OCI-LY1 (cell line): ENCODE data around the gene APCDD1.

ENCODE experiments used
- H2AFZ ChIP-seq: fragments of 200-600 bp; sonication (generic), shearing (Covaris generic); 2 replicates; pipeline ENCODE4 v1.6.0; 2014; ENCODE audit warnings: antibody characterized with exemption, mild to moderate bottlenecking, low read length
- H3F3A ChIP-seq: fragments of 200-600 bp; sonication (generic), shearing (Covaris generic); 2 replicates; pipeline ENCODE4 v1.6.0; 2014; ENCODE audit warnings: mild to moderate bottlenecking, antibody characterized with exemption, low read length, moderate library complexity; ENCODE audit not compliant: insufficient read depth
- H3K27ac ChIP-seq: fragments of 200-600 bp; sonication (generic); 2 replicates; pipeline ENCODE4 v1.5.1; 2014; ENCODE audit warnings: low read length, mixed run types, mild to moderate bottlenecking, low read depth; ENCODE audit not compliant: poor library complexity, severe bottlenecking
- H3K27me3 ChIP-seq: fragments of 200-600 bp; sonication (generic); 2 replicates; pipeline ENCODE4 v1.6.0; 2014; ENCODE audit warnings: antibody characterized with exemption, mild to moderate bottlenecking, low read length, moderate library complexity; ENCODE audit not compliant: insufficient read depth
- H3K36me3 ChIP-seq: fragments of 200-600 bp; sonication (generic); 2 replicates; pipeline ENCODE4 v1.6.1; 2014; ENCODE audit warnings: mild to moderate bottlenecking, antibody characterized with exemption, low read length, moderate library complexity, mixed read lengths; ENCODE audit not compliant: insufficient read depth
- H3K4me1 ChIP-seq: fragments of 200-600 bp; sonication (generic); 2 replicates; pipeline ENCODE4 v1.5.1; 2014; ENCODE audit warnings: mild to moderate bottlenecking, low read length, moderate library complexity; ENCODE audit not compliant: insufficient read depth, severe bottlenecking
- H3K4me2 ChIP-seq: fragments of 200-600 bp; sonication (generic), shearing (Covaris generic); 2 replicates; pipeline ENCODE4 v1.6.1; 2014; ENCODE audit warnings: low read length
- H3K4me3 ChIP-seq: fragments of 200-600 bp; sonication (generic); 2 replicates; pipeline ENCODE4 v1.5.1; 2014; ENCODE audit warnings: low read length, low read depth, mild to moderate bottlenecking, mixed read lengths; ENCODE audit not compliant: poor library complexity, severe bottlenecking
- H3K79me2 ChIP-seq: fragments of 200-600 bp; shearing (Covaris generic); 2 replicates; pipeline ENCODE4 v1.6.1; 2016; ENCODE audit warnings: mixed run types, low read length, mixed read lengths; ENCODE audit not compliant: insufficient read depth
- H3K9ac ChIP-seq: fragments of 200-600 bp; sonication (generic), shearing (Covaris generic); 2 replicates; pipeline ENCODE4 v1.6.1; 2014; ENCODE audit warnings: mild to moderate bottlenecking, low read length, mixed read lengths
- H3K9me2 ChIP-seq: fragments of 200-600 bp; sonication (generic), shearing (Covaris generic); 2 replicates; pipeline ENCODE4 v1.6.1; 2014; ENCODE audit warnings: low read depth, mild to moderate bottlenecking, low read length, mixed read lengths
- H3K9me3 ChIP-seq: fragments of 200-600 bp; shearing (Covaris generic); 2 replicates; pipeline ENCODE4 v1.6.1; 2014; ENCODE audit warnings: low read length, mixed read lengths
- H4K20me1 ChIP-seq: fragments of 200-600 bp; sonication (generic), shearing (Covaris generic); 2 replicates; pipeline ENCODE4 v1.6.0; 2016; ENCODE audit warnings: mild to moderate bottlenecking, low read length; ENCODE audit not compliant: insufficient read depth
- CTCF ChIP-seq: fragments of 200-600 bp; sonication (generic), shearing (Covaris generic); IDR thresholded peaks from 2 replicates; pipeline ENCODE4 v1.5.1; 2017; ENCODE audit warnings: mild to moderate bottlenecking, antibody characterized with exemption, low read length, moderate library complexity, mixed read lengths
- EZH2 ChIP-seq: fragments of 200-600 bp; sonication (generic), shearing (Covaris generic); IDR thresholded peaks from 2 replicates; pipeline ENCODE4 v1.8.0; 2017; ENCODE audit warnings: borderline replicate concordance, mixed run types, mild to moderate bottlenecking, antibody characterized with exemption, low read length, moderate library complexity, mixed read lengths

The APCDD1 gene

GRCh38 chr18:10449396-10449795 lies 5.0 kb upstream of the APCDD1 start:
- no peak overlapping the region for H3K4me2 ChIP-seq
- H3K9ac ChIP-seq = no peak overlapping the region
- no peaks in the 10 kb centered on the region for H4K20me1 ChIP-seq
- no peaks in the 10 kb centered on the region for H3K9me3 ChIP-seq
- peaks cover 3% of the 10 kb centered on the region; the same call in 1 of the 2 replicates for H3K27me3 ChIP-seq
- H3K9me2 ChIP-seq = no peaks in the 10 kb centered on the region
- no peaks in the 10 kb centered on the region for H3K36me3 ChIP-seq
- H2AFZ ChIP-seq = no peak overlapping the region
- no peaks in the 10 kb centered on the region for H3K79me2 ChIP-seq
- no peaks in the 10 kb centered on the region for H3K4me1 ChIP-seq
- no peak overlapping the region for H3K27ac ChIP-seq
- no peak for TF ChIP-seq CTCF
- no peak for TF ChIP-seq EZH2
- no peak overlapping the region for H3K4me3 ChIP-seq
- H3F3A ChIP-seq = no peaks in the 10 kb centered on the region

- Histone ChIP-seq H3K9me2 (no peaks in the 10 kb centered on the region), H3K27me3 (peaks cover 3% of the 10 kb centered on the region; the same call in 1 of the 2 replicates), H2AFZ (no peak overlapping the region), H3K9me3 (no peaks in the 10 kb centered on the region), H4K20me1 (no peaks in the 10 kb centered on the region), H3K36me3 (no peaks in the 10 kb centered on the region), H3K27ac (no peak overlapping the region), H3K9ac (no peak overlapping the region), H3K79me2 (no peaks in the 10 kb centered on the region), H3F3A (no peaks in the 10 kb centered on the region), H3K4me3 (no peak overlapping the region), H3K4me1 (no peaks in the 10 kb centered on the region), H3K4me2 (no peak overlapping the region)
- no peak for TF ChIP-seq CTCF
- TF ChIP-seq EZH2 = no peak
Measured at GRCh38 chr18:10450986-10451385, 3.4 kb upstream of the APCDD1 start.

- Histone ChIP-seq H3K27ac (no peak overlapping the region), H3K9me3 (no peaks in the 10 kb centered on the region), H2AFZ (no peak overlapping the region), H3K4me2 (no peak overlapping the region), H3K36me3 (no peaks in the 10 kb centered on the region), H3K9ac (no peak overlapping the region), H3K9me2 (no peaks in the 10 kb centered on the region), H3K4me1 (no peaks in the 10 kb centered on the region), H3K27me3 (peaks cover 3% of the 10 kb centered on the region; the same call in 1 of the 2 replicates), H3F3A (no peaks in the 10 kb centered on the region), H3K4me3 (no peak overlapping the region), H3K79me2 (no peaks in the 10 kb centered on the region), H4K20me1 (no peaks in the 10 kb centered on the region)
- TF ChIP-seq CTCF = no peak
- TF ChIP-seq EZH2 = no peak
Measured at GRCh38 chr18:10453261-10453805, 1.1 kb upstream of the APCDD1 start.
